ENCODE measurements around the gene COL4A4.

- TF ChIP-seq CTCF (IDR thresholded peaks at IDR 0.05): no peak
- TF ChIP-seq POLR2AphosphoS5 (IDR thresholded peaks at IDR 0.05): no peak
- TF ChIP-seq EP300 (IDR thresholded peaks at IDR 0.05): no peak
- TF ChIP-seq POLR2A (IDR thresholded peaks at IDR 0.05; ENCODE audit: low read depth): no peak
Observed at GRCh38 chr2:227038550-227039189, 125.3 kb downstream of the COL4A4 start.

Data from esophagus muscularis mucosa (tissue), 4 donors.